Peyer's patch (tissue), 4 donors: ENCODE results near the gene TNPO3.

ENCODE experiments used
- CTCF ChIP-seq, 6 experiments: fragments of 450-650 bp in 4 of 6; fragments of 200-600 bp in 2 of 6; sonication (generic) in 1 of 6; IDR thresholded peaks; one replicate each; pipeline ENCODE4 v1.5.1; 2017 to 2019; ENCODE audit warnings: antibody characterized with exemption in 6 of 6, mild to moderate bottlenecking in 3 of 6, moderate library complexity in 1 of 6
- POLR2A ChIP-seq, 2 donors: fragments of 450-650 bp; IDR thresholded peaks; one replicate each; pipeline ENCODE4 v1.5.1; 2017; ENCODE audit warnings: antibody characterized with exemption in 2 of 2, mild to moderate bottlenecking in 2 of 2, moderate library complexity in 2 of 2

GRCh38 chr7:128946936-128947830 is 107.7 kb downstream of the TNPO3 start:
- TF ChIP-seq POLR2A (IDR thresholded peaks at IDR 0.05) (no peak), CTCF (IDR thresholded peaks at IDR 0.05) (peak in 3 of 6 experiments; percentile 16 to 24 (median 16))
